Measurements from ENCODE around the gene TUBA3E. TPM values are rescaled to one million over a fixed set of nuclear protein-coding genes. Genes with fewer than 3 reads are reported as not detected.
A peak's percentile ranks its signal among the peaks of the same experiment; 100 is the strongest.
"Not testable (repeated sequence)": the region's sequence is repeated elsewhere in the genome, so short reads cannot be mapped to it uniquely, and the experiment has no call there.

TUBA3E gene
- total and polyA plus RNA-seq, 4 donors: 1.3 TPM; not detected in 3

DNA sequence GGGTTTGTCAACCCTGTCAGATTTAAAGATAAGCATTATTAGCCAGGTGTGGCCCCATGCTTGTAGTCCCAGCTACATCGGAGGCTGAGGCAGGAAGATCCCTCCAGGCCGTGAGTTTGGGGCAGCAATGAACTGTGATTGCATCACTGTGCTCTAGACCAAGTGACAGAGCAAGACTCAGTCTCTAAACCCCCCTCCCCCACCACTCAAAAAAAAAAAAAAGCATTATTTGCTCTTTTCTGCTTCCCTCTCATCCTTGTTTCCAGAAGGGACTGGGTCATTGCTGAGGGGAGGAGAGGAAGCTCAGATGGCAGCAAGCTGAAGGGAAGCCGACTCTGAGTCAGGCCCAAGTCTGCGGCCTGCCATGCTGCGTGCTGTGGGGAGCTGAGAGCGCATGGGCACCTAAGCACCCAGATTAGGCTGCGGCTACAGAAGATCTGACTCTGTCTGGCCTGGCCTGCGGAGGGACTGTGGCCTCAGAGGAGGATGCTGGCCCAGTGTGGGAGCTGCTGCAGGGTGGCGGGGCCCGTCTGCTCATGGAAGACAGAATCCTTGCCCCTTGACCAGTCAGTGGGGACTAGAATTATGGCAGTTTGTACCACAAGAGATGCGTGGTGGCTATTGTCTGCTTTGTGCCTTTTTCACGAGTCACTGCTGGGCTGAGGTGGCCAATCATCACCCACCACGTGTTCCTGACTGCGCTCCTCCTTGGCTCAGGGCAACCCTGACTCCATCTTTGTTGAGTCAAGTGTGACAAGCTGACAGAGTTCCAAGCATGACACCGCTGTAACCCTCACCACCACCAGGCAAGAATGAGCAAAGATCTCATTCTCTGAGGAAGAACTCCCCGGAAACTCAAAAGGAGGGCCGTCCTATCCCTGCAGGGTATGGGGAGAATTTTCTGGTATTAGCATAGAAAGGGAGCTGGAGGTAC is 10.1 kb downstream of the TUBA3E start:
- H3K27ac ChIP-seq (ENCODE audit: low read depth in 1 of 2, low read length in 2 of 2); H3K27me3 ChIP-seq (ENCODE audit: control insufficient read depth in 1 of 2, insufficient read depth in 2 of 2, low read length in 1 of 2); DNase-seq; H3K4me1 ChIP-seq (ENCODE audit: control insufficient read depth in 1 of 2, insufficient read depth in 2 of 2, low read length in 2 of 2); H3K36me3 ChIP-seq (ENCODE audit: control insufficient read depth in 1 of 2, insufficient read depth in 2 of 2, low read length in 1 of 2); ATAC-seq (ENCODE audit: low FRiP score); H3K9me3 ChIP-seq (ENCODE audit: control insufficient read depth, low read length); H3K4me3 ChIP-seq (ENCODE audit: low read length in 2 of 2): not testable (repeated sequence)
- intact Hi-C loops (cut with DNase I): loop anchor here in 1 of 2 donors (10.0 kb wide), 1 partner anchor 1297 kb away; no protein-coding TSS in a partner anchor
- 90% methylated on average over 17 of the region's 17 CpGs for WGBS, 2 donors

DNA sequence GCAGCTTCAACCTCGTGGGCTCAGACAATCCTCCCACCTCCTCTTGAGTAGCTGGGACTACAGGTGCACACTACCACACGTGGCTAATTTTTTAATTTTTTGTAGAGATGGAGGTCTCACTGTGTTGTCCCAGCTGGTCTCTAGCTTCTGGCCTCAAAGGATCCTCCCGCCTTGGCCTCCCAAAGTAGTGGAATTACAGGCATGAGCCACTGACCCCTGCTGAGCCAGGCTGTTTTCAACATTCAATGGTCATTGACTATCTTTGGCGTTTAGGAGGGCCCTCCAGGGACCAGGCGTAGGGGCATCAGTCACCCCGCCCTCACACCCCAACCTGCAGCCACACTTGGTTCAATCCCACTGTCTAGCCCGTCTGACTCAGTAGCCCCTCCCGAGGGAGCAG is 11.0 kb downstream of the TUBA3E start:
- DNase-seq (no peak), ATAC-seq (ENCODE audit: low FRiP score) (no peak)
- peaks cover 0 to 3% of the 10 kb centered on the region in 2 donors for H3K36me3 ChIP-seq (ENCODE audit: control insufficient read depth in 1 of 2, insufficient read depth in 2 of 2, low read length in 1 of 2)
- H3K4me3 ChIP-seq (ENCODE audit: low read length in 2 of 2): no peak overlapping the region
- H3K4me1 ChIP-seq (ENCODE audit: control insufficient read depth in 1 of 2, insufficient read depth in 2 of 2, low read length in 2 of 2): no peaks in the 10 kb centered on the region
- H3K27me3 ChIP-seq (ENCODE audit: control insufficient read depth in 1 of 2, insufficient read depth in 2 of 2, low read length in 1 of 2): no peaks in the 10 kb centered on the region
- intact Hi-C loops (cut with DNase I): loop anchor here in 1 of 2 donors (10.0 kb wide), 1 partner anchor 1298 kb away; no protein-coding TSS in a partner anchor
- WGBS, 2 donors: 73 to 82% methylated on average over 7 to 8 of the region's 8 CpGs
- H3K27ac ChIP-seq (ENCODE audit: low read depth in 1 of 2, low read length in 2 of 2): no peak overlapping the region
- H3K9me3 ChIP-seq (ENCODE audit: control insufficient read depth, low read length): no peaks in the 10 kb centered on the region

DNA sequence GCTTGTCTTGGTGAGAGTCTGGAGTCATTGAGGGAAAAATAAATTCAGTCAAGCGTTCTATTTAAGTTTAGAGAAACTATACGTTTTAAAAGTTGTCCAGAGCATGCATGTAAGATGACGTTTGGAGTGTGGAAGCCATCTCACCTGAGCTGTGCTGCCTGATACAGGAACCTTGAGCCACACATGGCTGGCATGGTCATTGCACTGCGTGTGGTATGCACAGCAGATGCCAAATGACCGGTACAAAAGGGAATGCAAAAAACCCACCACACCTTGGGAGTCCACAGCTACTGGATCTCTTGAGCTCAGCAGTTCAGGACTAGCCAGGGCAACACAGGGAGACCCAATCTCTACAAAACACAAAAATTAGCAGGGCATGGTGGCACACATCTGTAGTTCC is 11.8 kb downstream of the TUBA3E start:
- no peak overlapping the region for H3K4me3 ChIP-seq (ENCODE audit: low read length in 2 of 2)
- no peaks in the 10 kb centered on the region for H3K27me3 ChIP-seq (ENCODE audit: control insufficient read depth in 1 of 2, insufficient read depth in 2 of 2, low read length in 1 of 2)
- H3K36me3 ChIP-seq (ENCODE audit: control insufficient read depth in 1 of 2, insufficient read depth in 2 of 2, low read length in 1 of 2): peaks cover 0 to 3% of the 10 kb centered on the region in 2 donors
- WGBS, 2 donors: 64 to 76% methylated on average over 5 of the region's 5 CpGs
- DNase-seq: no peak
- ATAC-seq (ENCODE audit: low FRiP score): no peak
- H3K9me3 ChIP-seq (ENCODE audit: control insufficient read depth, low read length): no peaks in the 10 kb centered on the region
- no peaks in the 10 kb centered on the region for H3K4me1 ChIP-seq (ENCODE audit: control insufficient read depth in 1 of 2, insufficient read depth in 2 of 2, low read length in 2 of 2)
- H3K27ac ChIP-seq (ENCODE audit: low read depth in 1 of 2, low read length in 2 of 2): no peak overlapping the region
- intact Hi-C loops (cut with DNase I): loop anchor here in 1 of 2 donors (10.0 kb wide), 1 partner anchor 1298 kb away; no protein-coding TSS in a partner anchor

DNA sequence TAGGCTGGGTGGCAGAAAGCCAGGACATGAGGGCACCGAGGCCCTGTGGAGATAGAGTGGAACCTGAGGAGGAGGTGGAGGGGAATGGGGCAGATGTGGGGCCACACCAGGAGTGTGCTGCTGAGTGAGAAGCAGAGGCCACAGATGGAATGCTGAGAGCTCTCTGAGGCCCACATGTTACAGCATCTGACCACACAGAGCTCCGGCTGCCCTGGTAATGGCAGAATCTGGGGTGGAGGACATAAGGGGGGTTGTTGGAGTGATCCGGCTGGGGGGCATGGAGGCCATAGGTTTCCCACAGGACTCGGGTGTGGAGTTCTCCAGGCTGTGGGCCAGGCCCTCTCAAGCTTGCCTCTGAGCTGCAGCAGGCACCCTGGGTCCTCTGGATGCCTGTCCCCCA is 12.3 kb downstream of the TUBA3E start:
- 62 to 74% methylated on average over 3 to 4 of the region's 4 CpGs for WGBS, 2 donors
- ATAC-seq (ENCODE audit: low FRiP score): no peak
- Histone ChIP-seq H3K4me3 (ENCODE audit: low read length in 2 of 2) (no peak overlapping the region), H3K4me1 (ENCODE audit: control insufficient read depth in 1 of 2, insufficient read depth in 2 of 2, low read length in 2 of 2) (no peaks in the 10 kb centered on the region), H3K36me3 (ENCODE audit: control insufficient read depth in 1 of 2, insufficient read depth in 2 of 2, low read length in 1 of 2) (peaks cover 0 to 2% of the 10 kb centered on the region in 2 donors), H3K27me3 (ENCODE audit: control insufficient read depth in 1 of 2, insufficient read depth in 2 of 2, low read length in 1 of 2) (no peaks in the 10 kb centered on the region), H3K9me3 (ENCODE audit: control insufficient read depth, low read length) (no peaks in the 10 kb centered on the region), H3K27ac (ENCODE audit: low read depth in 1 of 2, low read length in 2 of 2) (no peak overlapping the region)
- no peak for DNase-seq
- intact Hi-C loops (cut with DNase I): loop anchor here in 1 of 2 donors (10.0 kb wide), 1 partner anchor 1299 kb away; no protein-coding TSS in a partner anchor

DNA sequence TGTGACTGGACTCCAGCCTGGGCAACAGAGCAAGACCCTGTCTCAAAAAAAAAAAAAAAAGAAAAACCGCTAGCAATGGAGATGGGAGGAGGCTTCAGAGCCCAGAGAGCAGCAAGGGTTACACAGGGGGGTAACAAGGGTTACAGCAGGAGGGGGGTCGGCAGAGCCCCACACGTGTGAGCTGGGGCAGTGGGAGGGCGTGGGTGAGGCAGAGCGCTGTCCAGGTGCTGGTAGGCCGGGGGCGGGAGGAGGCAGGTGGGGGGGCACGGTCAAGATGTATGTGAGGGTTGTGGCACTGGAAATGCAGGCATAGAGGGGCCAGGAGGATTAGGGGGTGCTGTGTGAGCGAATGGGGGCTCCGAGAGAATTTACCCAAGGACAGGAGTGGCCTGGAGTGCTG is 12.8 kb downstream of the TUBA3E start:
- H3K27me3 ChIP-seq (ENCODE audit: control insufficient read depth in 1 of 2, insufficient read depth in 2 of 2, low read length in 1 of 2): no peaks in the 10 kb centered on the region
- H3K4me3 ChIP-seq (ENCODE audit: low read length in 2 of 2): no peak overlapping the region
- ATAC-seq (ENCODE audit: low FRiP score) (no peak), DNase-seq (no peak)
- peaks cover 0 to 2% of the 10 kb centered on the region in 2 donors for H3K36me3 ChIP-seq (ENCODE audit: control insufficient read depth in 1 of 2, insufficient read depth in 2 of 2, low read length in 1 of 2)
- H3K9me3 ChIP-seq (ENCODE audit: control insufficient read depth, low read length): no peaks in the 10 kb centered on the region
- no peak overlapping the region for H3K27ac ChIP-seq (ENCODE audit: low read depth in 1 of 2, low read length in 2 of 2)
- H3K4me1 ChIP-seq (ENCODE audit: control insufficient read depth in 1 of 2, insufficient read depth in 2 of 2, low read length in 2 of 2): no peaks in the 10 kb centered on the region
- 86 to 94% methylated on average over 8 to 10 of the region's 10 CpGs for WGBS, 2 donors
- intact Hi-C loops (cut with DNase I): loop anchor here in 1 of 2 donors (10.0 kb wide), 1 partner anchor 1299 kb away; no protein-coding TSS in a partner anchor

DNA sequence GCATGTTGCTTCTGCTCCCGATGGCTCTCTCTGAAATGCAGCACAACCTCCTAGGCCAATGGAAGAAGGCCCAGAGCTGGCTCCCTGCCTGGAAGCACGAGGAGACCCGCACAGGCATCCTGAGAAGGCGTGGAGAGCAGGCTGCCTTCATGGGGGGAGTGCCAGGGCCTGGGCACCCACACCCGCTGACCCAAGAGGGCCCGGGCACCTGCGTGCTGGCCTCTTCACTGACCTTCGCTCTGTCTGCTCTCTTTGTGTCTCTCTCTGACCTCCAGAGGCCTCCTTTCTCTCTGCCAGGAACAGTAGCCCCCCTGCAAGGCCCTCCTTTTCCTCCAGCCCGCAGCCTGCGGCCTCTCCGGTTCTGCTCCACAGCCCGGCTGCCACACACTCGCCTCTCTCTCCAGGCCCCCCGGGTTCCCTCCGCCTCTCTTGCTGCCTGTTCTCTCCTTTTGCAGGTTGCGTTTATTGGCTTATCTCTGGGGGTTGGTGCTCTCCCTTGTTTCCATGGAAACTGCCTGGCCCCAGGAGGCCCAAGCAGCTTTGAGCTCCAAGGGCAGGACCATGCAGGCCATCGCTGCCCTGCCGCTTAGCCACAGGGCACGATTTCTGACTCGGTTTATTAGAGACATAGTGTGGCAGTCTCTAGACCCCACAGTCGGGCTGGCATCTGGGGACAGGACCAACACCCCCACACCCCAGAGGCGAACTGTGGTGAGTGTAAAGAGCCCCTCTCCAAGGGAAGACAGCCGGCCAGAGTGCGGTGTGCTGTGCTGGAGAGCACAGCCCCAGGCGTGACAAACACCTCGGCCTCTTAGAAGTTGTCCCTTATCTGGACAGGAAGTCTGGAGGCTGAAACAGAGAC is 14.5 kb downstream of the TUBA3E start:
- ATAC-seq (ENCODE audit: low FRiP score): no peak
- no peaks in the 10 kb centered on the region for H3K4me1 ChIP-seq (ENCODE audit: control insufficient read depth in 1 of 2, insufficient read depth in 2 of 2, low read length in 2 of 2)
- no peaks in the 10 kb centered on the region for H3K9me3 ChIP-seq (ENCODE audit: control insufficient read depth, low read length)
- no peak for DNase-seq
- H3K4me3 ChIP-seq (ENCODE audit: low read length in 2 of 2): no peak overlapping the region
- H3K27ac ChIP-seq (ENCODE audit: low read depth in 1 of 2, low read length in 2 of 2): no peak overlapping the region
- no peaks in the 10 kb centered on the region for H3K36me3 ChIP-seq (ENCODE audit: control insufficient read depth in 1 of 2, insufficient read depth in 2 of 2, low read length in 1 of 2)
- no peaks in the 10 kb centered on the region for H3K27me3 ChIP-seq (ENCODE audit: control insufficient read depth in 1 of 2, insufficient read depth in 2 of 2, low read length in 1 of 2)
- 63 to 70% methylated on average over 25 to 26 of the region's 26 CpGs for WGBS, 2 donors
- intact Hi-C loops (cut with DNase I): loop anchor here (5.0 to 10.0 kb wide), 3 partner anchors 149 to 1301 kb away; no protein-coding TSS in a partner anchor

DNA sequence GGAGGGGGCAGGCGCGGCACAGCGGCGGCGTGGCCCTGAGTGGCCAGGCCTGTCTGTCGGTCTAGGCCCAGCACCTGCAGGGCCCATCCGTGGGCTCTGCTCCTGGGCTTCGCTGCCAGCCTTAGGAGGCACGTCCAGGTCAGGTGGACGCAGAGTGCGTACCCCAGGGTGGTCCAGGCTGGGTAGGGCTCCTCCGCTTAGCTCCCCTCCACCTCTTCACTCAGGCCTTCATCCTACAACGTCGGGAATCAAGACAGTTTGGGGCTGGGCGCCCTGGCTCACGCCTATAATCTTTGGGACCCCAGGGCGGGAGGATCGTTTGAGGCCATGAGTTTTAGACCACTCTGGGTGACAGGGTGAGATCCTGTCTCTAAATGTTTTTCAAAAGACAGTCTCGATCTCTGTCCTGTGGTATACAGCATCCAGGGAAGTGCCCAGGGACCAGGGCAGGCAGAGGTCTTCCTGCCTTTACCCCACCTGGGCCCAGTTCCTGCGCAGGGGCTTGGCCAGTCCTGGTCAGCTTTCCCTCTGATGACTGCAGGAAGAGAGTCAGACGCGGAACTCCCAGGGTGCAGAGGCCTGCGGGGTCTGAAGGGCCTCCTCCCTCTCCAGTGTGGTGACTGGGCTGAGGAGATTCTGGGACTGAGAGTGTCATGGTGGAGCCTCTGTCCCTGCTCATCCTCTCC is 15.3 kb downstream of the TUBA3E start:
- intact Hi-C loops (cut with DNase I): loop anchor here (5.0 to 10.0 kb wide), 3 partner anchors 149 to 1302 kb away; no protein-coding TSS in a partner anchor
- H3K27ac ChIP-seq (ENCODE audit: low read depth in 1 of 2, low read length in 2 of 2): peak overlapping the region in 1 of 2 donors; percentile 37

More for the DNA sequence above, 15.3 kb downstream of the TUBA3E start:
- not testable (repeated sequence) for H3K36me3 ChIP-seq (ENCODE audit: control insufficient read depth in 1 of 2, insufficient read depth in 2 of 2, low read length in 1 of 2); H3K4me3 ChIP-seq (ENCODE audit: low read length in 2 of 2); H3K9me3 ChIP-seq (ENCODE audit: control insufficient read depth, low read length); H3K4me1 ChIP-seq (ENCODE audit: control insufficient read depth in 1 of 2, insufficient read depth in 2 of 2, low read length in 2 of 2); H3K27me3 ChIP-seq (ENCODE audit: control insufficient read depth in 1 of 2, insufficient read depth in 2 of 2, low read length in 1 of 2); DNase-seq; ATAC-seq (ENCODE audit: low FRiP score)
- 27 to 32% methylated on average over 20 to 23 of the region's 23 CpGs for WGBS, 2 donors
